CD14-positive monocyte (primary cell): ENCODE measurements around the gene POC1B. TPM values are rescaled to one million over a fixed set of nuclear protein-coding genes. Genes with fewer than 3 reads are reported as not detected.

ENCODE experiments used
- DNase-seq, 3 donors: peaks; one replicate each; pipeline ENCODE4 v3.0.0-alpha.2; 2011 to 2022
- H2AFZ ChIP-seq: 2 replicates; pipeline ENCODE4 v1.6.0; 2012; ENCODE audit warnings: mild to moderate bottlenecking, low read depth, low read length, inconsistent platforms; ENCODE audit not compliant: insufficient read depth, poor library complexity, severe bottlenecking
- H3K27ac ChIP-seq, 2 donors: 1 replicate in 1 of 2; 2 replicates in 1 of 2; pipeline ENCODE4 v1.5.1; 2012 to 2013; ENCODE audit warnings: low read length in 2 of 2, control low read depth in 1 of 2, inconsistent platforms in 1 of 2, low read depth in 1 of 2, mild to moderate bottlenecking in 1 of 2
- H3K27me3 ChIP-seq, 2 donors: one replicate each; pipeline versions ENCODE4 v1.6.0 to v1.6.1; 2011 to 2013; ENCODE audit warnings: low read length in 2 of 2; ENCODE audit not compliant: control insufficient read depth in 2 of 2, insufficient read depth in 2 of 2
- H3K36me3 ChIP-seq, 2 donors: replicated peaks in 1 of 2; 1 replicate in 1 of 2; 2 replicates in 1 of 2; pipeline versions ENCODE4 v1.5.1 to v1.6.1; 2012 to 2013; ENCODE audit warnings: low read length in 2 of 2, control low read depth in 1 of 2, inconsistent platforms in 1 of 2, mild to moderate bottlenecking in 1 of 2; ENCODE audit not compliant: insufficient read depth in 2 of 2, control insufficient read depth in 1 of 2
- H3K4me1 ChIP-seq, 2 donors: 1 replicate in 1 of 2; 2 replicates in 1 of 2; pipeline versions ENCODE4 v1.5.1 to v1.6.1; 2012 to 2013; ENCODE audit warnings: low read length in 2 of 2, control low read depth in 1 of 2, inconsistent platforms in 1 of 2, mild to moderate bottlenecking in 1 of 2, moderate library complexity in 1 of 2; ENCODE audit not compliant: insufficient read depth in 2 of 2, control insufficient read depth in 1 of 2
- H3K4me2 ChIP-seq: replicated peaks from 2 replicates; pipeline ENCODE3; 2012; ENCODE audit warnings: low read length, moderate library complexity, mild to moderate bottlenecking; ENCODE audit not compliant: poor library complexity, severe bottlenecking; ENCODE audit errors: extremely low read depth
- H3K4me3 ChIP-seq, 3 experiments: fragments of 200-600 bp in 1 of 3; sonication (generic) in 1 of 3; replicated peaks in 1 of 3; 1 replicate in 2 of 3; 2 replicates in 1 of 3; pipeline ENCODE4 v1.5.1; 2011 to 2013; ENCODE audit warnings: low read length in 3 of 3, mild to moderate bottlenecking in 3 of 3, control low read depth in 2 of 3, low read depth in 2 of 3, inconsistent platforms in 1 of 3, moderate library complexity in 1 of 3
- H3K79me2 ChIP-seq: 2 replicates; pipeline ENCODE4 v1.6.0; 2012; ENCODE audit warnings: mild to moderate bottlenecking, control low read depth, inconsistent platforms, low read length, moderate library complexity; ENCODE audit not compliant: insufficient read depth
- H3K9ac ChIP-seq: 2 replicates; pipeline ENCODE4 v1.6.0; 2017; ENCODE audit warnings: low read length, mild to moderate bottlenecking; ENCODE audit not compliant: insufficient read depth, poor library complexity, severe bottlenecking
- H3K9me3 ChIP-seq, 2 donors: replicated peaks in 1 of 2; 1 replicate in 1 of 2; 2 replicates in 1 of 2; pipeline versions ENCODE4 v1.5.1 to v1.6.1; 2012 to 2013; ENCODE audit warnings: low read length in 2 of 2, control low read depth in 1 of 2; ENCODE audit not compliant: control insufficient read depth in 1 of 2, insufficient read depth in 1 of 2
- H4K20me1 ChIP-seq: 2 replicates; pipeline ENCODE4 v1.6.0; 2012; ENCODE audit warnings: mild to moderate bottlenecking, low read length, control low read depth, moderate library complexity; ENCODE audit not compliant: insufficient read depth
- H3K27ac Mint-ChIP-seq, 7 donors: one replicate each; pipeline ENCODE4 v1.8.0; 2020; ENCODE audit warnings: mild to moderate bottlenecking in 7 of 7, mixed read lengths in 7 of 7, moderate library complexity in 6 of 7, inconsistent platforms in 2 of 7
- H3K27me3 Mint-ChIP-seq, 3 donors: one replicate each; pipeline ENCODE4 v1.8.0; 2021 to 2022; ENCODE audit warnings: low read depth in 3 of 3, mild to moderate bottlenecking in 3 of 3, mixed read lengths in 3 of 3, moderate library complexity in 3 of 3, inconsistent platforms in 1 of 3
- H3K36me3 Mint-ChIP-seq, 2 donors: one replicate each; pipeline ENCODE4 v1.8.0; 2020; ENCODE audit warnings: mixed read lengths in 2 of 2, inconsistent platforms in 1 of 2, mild to moderate bottlenecking in 1 of 2
- H3K4me1 Mint-ChIP-seq: one replicate; pipeline ENCODE4 v1.8.0; 2020; ENCODE audit warnings: mild to moderate bottlenecking, mixed read lengths
- H3K4me3 Mint-ChIP-seq, 2 donors: one replicate each; pipeline ENCODE4 v1.8.0; 2020; ENCODE audit warnings: mild to moderate bottlenecking in 2 of 2, mixed read lengths in 2 of 2, moderate library complexity in 1 of 2
- H3K9me3 Mint-ChIP-seq, 7 donors: one replicate each; pipeline ENCODE4 v1.8.0; 2020 to 2022; ENCODE audit warnings: mixed read lengths in 7 of 7, mild to moderate bottlenecking in 6 of 7, moderate library complexity in 6 of 7, inconsistent platforms in 2 of 7
- WGBS: methylation state at CpG from one replicate; pipeline ENCODE4 v1.1.5; 2013; ENCODE audit warnings: missing lambda C conversion rate; ENCODE audit not compliant: insufficient coverage; 5-methylcytosine and 5-hydroxymethylcytosine counted together
- intact Hi-C, 2 donors: fragments of 100-400 bp; cut with micrococcal nuclease; formaldehyde crosslinking; loops; one replicate each; pipeline versions ENCODE4 v1.15.0 to v1.15.1; 2023
- polyA plus RNA-seq, 3 donors: library from polyadenylated mRNA; depleted of rRNA in 1 of 3; unstranded in 2 of 3; stranded (reverse) in 1 of 3; fragments of 300-500 nt in 2 of 3; fragments of >200 nt in 1 of 3; fragmentation: Illumina TruSeq in 2 of 3; gene quantifications; 1 replicate in 2 of 3; 2 replicates in 1 of 3; pipeline ENCODE4 v1.2.3, GENCODE V29; 2012 to 2021
- TF ChIP-seq, protein P1 (sequence below): fragments of 200-600 bp; IDR thresholded peaks from one replicate; pipeline ENCODE4 v1.8.0; 2022; ENCODE audit warnings: antibody characterized with exemption, mild to moderate bottlenecking

The POC1B gene
- polyA plus RNA-seq, 3 donors = 8.4 to 32.0 (median 29.7) TPM

- H3K9me3 Mint-ChIP-seq = no peaks in the 10 kb centered on the region
- Histone ChIP-seq H4K20me1 (no peaks in the 10 kb centered on the region), H3K9me3 (no peaks in the 10 kb centered on the region), H3K4me2 (no peak overlapping the region), H3K4me3 (no peak overlapping the region), H3K36me3 (no peaks in the 10 kb centered on the region), H3K9ac (no peak overlapping the region), H3K27ac (no peak overlapping the region), H3K4me1 (peaks cover 15 to 16% of the 10 kb centered on the region in 2 donors), H2AFZ (no peak overlapping the region), H3K79me2 (no peaks in the 10 kb centered on the region), H3K27me3 (no peaks in the 10 kb centered on the region)
- H3K27me3 Mint-ChIP-seq = peaks cover 0 to 1% (median 0%) of the 10 kb centered on the region in 3 donors
- DNase-seq = no peak
- intact Hi-C loops = no loop called here
- WGBS = no CpG with 5 or more reads among the region's 1 CpG
- TF ChIP-seq, protein P1, sequence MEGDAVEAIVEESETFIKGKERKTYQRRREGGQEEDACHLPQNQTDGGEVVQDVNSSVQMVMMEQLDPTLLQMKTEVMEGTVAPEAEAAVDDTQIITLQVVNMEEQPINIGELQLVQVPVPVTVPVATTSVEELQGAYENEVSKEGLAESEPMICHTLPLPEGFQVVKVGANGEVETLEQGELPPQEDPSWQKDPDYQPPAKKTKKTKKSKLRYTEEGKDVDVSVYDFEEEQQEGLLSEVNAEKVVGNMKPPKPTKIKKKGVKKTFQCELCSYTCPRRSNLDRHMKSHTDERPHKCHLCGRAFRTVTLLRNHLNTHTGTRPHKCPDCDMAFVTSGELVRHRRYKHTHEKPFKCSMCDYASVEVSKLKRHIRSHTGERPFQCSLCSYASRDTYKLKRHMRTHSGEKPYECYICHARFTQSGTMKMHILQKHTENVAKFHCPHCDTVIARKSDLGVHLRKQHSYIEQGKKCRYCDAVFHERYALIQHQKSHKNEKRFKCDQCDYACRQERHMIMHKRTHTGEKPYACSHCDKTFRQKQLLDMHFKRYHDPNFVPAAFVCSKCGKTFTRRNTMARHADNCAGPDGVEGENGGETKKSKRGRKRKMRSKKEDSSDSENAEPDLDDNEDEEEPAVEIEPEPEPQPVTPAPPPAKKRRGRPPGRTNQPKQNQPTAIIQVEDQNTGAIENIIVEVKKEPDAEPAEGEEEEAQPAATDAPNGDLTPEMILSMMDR = no peak
- H3K27ac Mint-ChIP-seq = no peak overlapping the region
- H3K4me1 Mint-ChIP-seq = peaks cover 25% of the 10 kb centered on the region
- H3K36me3 Mint-ChIP-seq = peaks cover 2 to 21% of the 10 kb centered on the region in 2 donors
- no peak overlapping the region for H3K4me3 Mint-ChIP-seq
These were observed 69.3 kb downstream of the POC1B start for GRCh38 chr12:89456565-89456964.

GRCh38 chr12:89454080-89454848, 71.6 kb downstream of the POC1B start:
- Mint-ChIP-seq H3K9me3 (no peaks in the 10 kb centered on the region), H3K27me3 (peaks cover 0 to 1% (median 0%) of the 10 kb centered on the region in 3 donors), H3K27ac (peak overlapping the region in 6 of 7 donors; percentile 23 to 84 (median 68)), H3K4me3 (no peak overlapping the region), H3K4me1 (peaks cover 17% of the 10 kb centered on the region), H3K36me3 (peaks cover 6 to 25% of the 10 kb centered on the region in 2 donors)
- no peak overlapping the region for H2AFZ ChIP-seq
- H3K4me2 ChIP-seq = no peak overlapping the region
- no peaks in the 10 kb centered on the region for H3K79me2 ChIP-seq
- H3K36me3 ChIP-seq = no peaks in the 10 kb centered on the region
- H4K20me1 ChIP-seq = no peaks in the 10 kb centered on the region
- H3K27ac ChIP-seq = peak overlapping the region in 1 of 2 donors; percentile 53
- DNase-seq = no peak
- TF ChIP-seq, protein P1 = no peak
- no peaks in the 10 kb centered on the region for H3K27me3 ChIP-seq
- H3K9me3 ChIP-seq = no peaks in the 10 kb centered on the region
- WGBS = 93% methylated on average over 5 of the region's 7 CpGs
- intact Hi-C loops = no loop called here
- no peak overlapping the region for H3K4me3 ChIP-seq
- H3K4me1 ChIP-seq = peaks cover 12 to 13% of the 10 kb centered on the region in 2 donors
- no peak overlapping the region for H3K9ac ChIP-seq
